Suprapubic skin (tissue), 4 donors: ENCODE results near the gene TMEM259. TPM values are rescaled to one million over a fixed set of nuclear protein-coding genes. Genes with fewer than 3 reads are reported as not detected.

Source experiments
- DNase-seq, 2 donors: peaks; one replicate each; pipeline ENCODE4 v3.0.0-alpha.2; 2019; ENCODE audit warnings: low spot score in 2 of 2
- H3K27ac ChIP-seq: fragments of 200-600 bp; sonication (generic); one replicate; pipeline ENCODE4 v1.5.1; 2019
- H3K27me3 ChIP-seq: fragments of 200-600 bp; sonication (generic); one replicate; pipeline ENCODE4 v1.5.1; 2019
- H3K36me3 ChIP-seq: fragments of 200-600 bp; sonication (generic); one replicate; pipeline ENCODE4 v1.5.1; 2019
- H3K4me1 ChIP-seq: fragments of 200-600 bp; sonication (generic); one replicate; pipeline ENCODE4 v1.5.1; 2019
- H3K4me3 ChIP-seq: fragments of 200-600 bp; sonication (generic); one replicate; pipeline ENCODE4 v1.5.1; 2019; ENCODE audit warnings: mild to moderate bottlenecking
- H3K9me3 ChIP-seq: fragments of 200-600 bp; sonication (generic); one replicate; pipeline ENCODE4 v1.5.1; 2019
- EP300 ChIP-seq: sonication (generic); formaldehyde crosslinking; IDR thresholded peaks from one replicate; pipeline ENCODE4 v1.6.1; 2017; ENCODE audit warnings: antibody characterized with exemption
- POLR2A ChIP-seq, 2 donors: fragments of 450-650 bp; IDR thresholded peaks; one replicate each; pipeline ENCODE4 v1.6.1; 2017; ENCODE audit warnings: antibody characterized with exemption in 2 of 2, mild to moderate bottlenecking in 2 of 2, moderate library complexity in 2 of 2
- POLR2AphosphoS5 ChIP-seq, 3 donors: sonication (generic); formaldehyde crosslinking; IDR thresholded peaks; one replicate each; pipeline ENCODE4 v1.6.1; 2017; ENCODE audit warnings: antibody characterized with exemption in 3 of 3
- WGBS: methylation state at CpG from one replicate; pipeline ENCODE4 v1.1.5; 2018; 5-methylcytosine and 5-hydroxymethylcytosine counted together
- total RNA-seq, 4 donors: library from RNA; depleted of rRNA; stranded (reverse); fragments of >200 nt; gene quantifications; one replicate each; pipeline ENCODE4 v1.1.0, GENCODE V29; 2016
- TF ChIP-seq, protein P1 (sequence below), 2 donors: fragments of 200-600 bp in 1 of 2; fragments of 450-650 bp in 1 of 2; sonication (generic) in 1 of 2; IDR thresholded peaks; one replicate each; pipeline ENCODE4 v1.5.1; 2016 to 2019; ENCODE audit warnings: antibody characterized with exemption in 2 of 2, mild to moderate bottlenecking in 1 of 2, moderate library complexity in 1 of 2

TMEM259 gene
- total RNA-seq, 4 donors from 2014 or later, result 165 to 349 (median 243) TPM

DNA sequence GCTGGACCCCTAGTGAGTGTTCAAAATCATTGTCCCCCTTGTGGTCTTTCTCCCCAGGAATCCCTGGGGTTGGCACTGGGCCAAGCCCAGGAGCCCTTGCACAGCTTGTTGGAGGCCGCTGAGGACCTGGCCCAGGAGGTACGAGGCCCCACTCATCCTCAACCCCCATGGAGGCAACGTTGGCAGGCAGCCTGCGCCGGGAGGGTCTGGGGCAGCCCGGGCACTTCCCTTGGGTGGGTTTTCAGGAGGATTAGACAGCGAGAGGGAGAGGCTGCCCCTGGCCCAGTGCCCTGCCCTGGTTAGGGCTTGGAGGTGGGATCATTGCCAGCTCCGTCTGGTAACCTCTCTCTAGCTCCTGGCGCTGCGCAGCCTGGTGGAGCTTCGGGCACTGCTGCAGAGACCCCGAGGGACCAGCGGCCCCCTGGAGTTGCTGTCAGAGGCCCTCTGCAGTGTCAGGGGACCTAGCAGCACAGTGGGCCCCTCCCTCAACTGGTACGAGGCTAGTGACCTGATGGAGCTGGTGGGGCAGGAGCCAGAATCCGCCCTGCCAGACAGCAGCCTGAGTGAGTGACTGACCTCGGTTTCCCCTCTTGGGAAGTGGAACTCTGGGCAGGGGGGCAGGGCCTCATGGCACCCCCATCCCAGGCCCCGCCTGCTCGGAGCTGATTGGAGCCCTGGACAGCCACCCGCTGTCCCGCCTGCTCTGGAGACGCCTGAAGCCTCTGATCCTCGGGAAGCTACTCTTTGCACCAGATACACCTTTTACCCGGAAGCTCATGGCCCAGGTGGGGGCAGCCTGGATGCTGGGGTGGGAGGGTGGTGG, 22.0 kb upstream of the TMEM259 start:
- Histone ChIP-seq H3K36me3 (peaks cover 10% of the 10 kb centered on the region), H3K9me3 (no peaks in the 10 kb centered on the region), H3K4me1 (peaks cover 53% of the 10 kb centered on the region), H3K27me3 (no peaks in the 10 kb centered on the region), H3K4me3 (peak overlapping the region; percentile 54), H3K27ac (peak overlapping the region; percentile 69)
- DNase-seq, result peak in 1 of 2 donors; percentile 81
- TF ChIP-seq POLR2AphosphoS5 (IDR thresholded peaks at IDR 0.05) (no peak), EP300 (no peak), POLR2A (IDR thresholded peaks at IDR 0.05) (no peak)
- TF ChIP-seq, protein P1, sequence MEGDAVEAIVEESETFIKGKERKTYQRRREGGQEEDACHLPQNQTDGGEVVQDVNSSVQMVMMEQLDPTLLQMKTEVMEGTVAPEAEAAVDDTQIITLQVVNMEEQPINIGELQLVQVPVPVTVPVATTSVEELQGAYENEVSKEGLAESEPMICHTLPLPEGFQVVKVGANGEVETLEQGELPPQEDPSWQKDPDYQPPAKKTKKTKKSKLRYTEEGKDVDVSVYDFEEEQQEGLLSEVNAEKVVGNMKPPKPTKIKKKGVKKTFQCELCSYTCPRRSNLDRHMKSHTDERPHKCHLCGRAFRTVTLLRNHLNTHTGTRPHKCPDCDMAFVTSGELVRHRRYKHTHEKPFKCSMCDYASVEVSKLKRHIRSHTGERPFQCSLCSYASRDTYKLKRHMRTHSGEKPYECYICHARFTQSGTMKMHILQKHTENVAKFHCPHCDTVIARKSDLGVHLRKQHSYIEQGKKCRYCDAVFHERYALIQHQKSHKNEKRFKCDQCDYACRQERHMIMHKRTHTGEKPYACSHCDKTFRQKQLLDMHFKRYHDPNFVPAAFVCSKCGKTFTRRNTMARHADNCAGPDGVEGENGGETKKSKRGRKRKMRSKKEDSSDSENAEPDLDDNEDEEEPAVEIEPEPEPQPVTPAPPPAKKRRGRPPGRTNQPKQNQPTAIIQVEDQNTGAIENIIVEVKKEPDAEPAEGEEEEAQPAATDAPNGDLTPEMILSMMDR (IDR thresholded peaks at IDR 0.05), result no peak
- 60% methylated on average over 4 of the region's 23 CpGs for WGBS

DNA sequence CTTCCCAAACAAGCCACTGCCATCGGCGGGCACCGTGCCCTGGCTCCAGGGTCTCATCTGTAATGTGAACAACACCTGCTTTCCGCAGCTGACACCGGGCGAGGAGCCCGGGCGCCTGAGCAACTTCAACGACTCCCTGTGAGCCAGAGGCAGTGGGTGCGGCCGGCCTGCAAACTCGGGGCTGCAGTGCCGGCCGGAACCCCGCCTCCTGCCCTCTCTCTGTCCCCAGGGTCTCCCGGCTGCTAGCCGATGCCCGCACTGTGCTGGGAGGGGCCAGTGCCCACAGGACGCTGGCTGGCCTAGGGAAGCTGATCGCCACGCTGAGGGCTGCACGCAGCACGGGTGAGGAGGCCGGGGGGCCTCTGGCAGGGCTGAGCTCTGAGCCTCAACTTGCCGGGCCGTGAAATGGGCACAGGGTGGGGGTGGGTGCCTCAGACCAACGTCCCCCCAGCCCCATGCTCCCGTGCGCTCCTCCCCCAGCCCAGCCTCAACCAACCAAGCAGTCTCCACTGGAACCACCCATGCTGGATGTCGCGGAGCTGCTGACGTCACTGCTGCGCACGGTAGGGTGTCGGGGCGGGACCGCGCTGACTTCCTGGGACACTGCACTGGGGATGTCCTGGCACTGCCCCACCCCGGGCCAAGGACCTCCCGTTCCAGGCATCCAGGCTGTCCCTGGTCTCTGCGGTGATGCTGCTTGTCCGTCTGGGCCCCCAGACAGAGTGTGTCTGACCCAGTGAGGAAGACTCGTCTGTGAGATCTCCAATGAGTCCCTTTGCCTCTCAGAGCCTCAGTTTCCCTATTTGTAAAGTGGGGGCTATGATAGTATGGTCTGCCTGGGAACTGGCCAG, 21.1 kb upstream of the TMEM259 start:
- Histone ChIP-seq H3K27me3 (no peaks in the 10 kb centered on the region), H3K27ac (peak overlapping the region; percentile 69), H3K4me3 (peak overlapping the region; percentile 54), H3K9me3 (no peaks in the 10 kb centered on the region), H3K36me3 (peaks cover 14% of the 10 kb centered on the region), H3K4me1 (peaks cover 60% of the 10 kb centered on the region)
- no peak for TF ChIP-seq EP300
- TF ChIP-seq POLR2A (IDR thresholded peaks at IDR 0.05), result no peak
- TF ChIP-seq, protein P1 (IDR thresholded peaks at IDR 0.05), result no peak
- no peak for TF ChIP-seq POLR2AphosphoS5 (IDR thresholded peaks at IDR 0.05)
- no CpG with 5 or more reads among the region's 43 CpGs for WGBS
- DNase-seq, result peak in 1 of 2 donors; percentile 87

DNA sequence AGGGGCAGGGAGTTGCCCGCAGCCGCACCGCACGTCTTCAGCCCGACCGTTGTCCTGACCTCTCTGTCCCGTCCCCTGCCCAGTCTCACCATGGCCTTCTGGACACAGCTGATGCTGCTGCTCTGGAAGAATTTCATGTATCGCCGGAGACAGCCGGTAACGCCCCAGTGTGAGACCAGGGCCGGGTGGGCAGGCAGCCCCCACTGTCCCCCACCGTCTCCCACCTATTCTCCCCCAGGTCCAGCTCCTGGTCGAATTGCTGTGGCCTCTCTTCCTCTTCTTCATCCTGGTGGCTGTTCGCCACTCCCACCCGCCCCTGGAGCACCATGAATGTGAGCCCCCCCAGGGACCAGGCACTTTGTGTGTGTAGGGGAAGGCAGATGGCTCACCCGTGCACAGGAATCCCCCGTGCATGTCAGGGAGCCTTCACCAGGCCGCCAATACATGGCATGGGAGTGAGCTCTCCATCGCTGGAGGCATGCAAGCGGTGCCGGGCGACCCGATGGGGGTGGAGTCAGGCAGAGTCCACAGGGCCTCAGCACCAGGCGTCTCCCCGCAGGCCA, 20.4 kb upstream of the TMEM259 start:
- no peaks in the 10 kb centered on the region for H3K9me3 ChIP-seq
- H3K27me3 ChIP-seq, result no peaks in the 10 kb centered on the region
- peaks cover 60% of the 10 kb centered on the region for H3K4me1 ChIP-seq
- WGBS, result 8% methylated on average over 11 of the region's 26 CpGs
- H3K36me3 ChIP-seq, result peaks cover 13% of the 10 kb centered on the region
- no peak for DNase-seq
- TF ChIP-seq POLR2AphosphoS5 (IDR thresholded peaks at IDR 0.05), result no peak
- TF ChIP-seq POLR2A (IDR thresholded peaks at IDR 0.05), result no peak
- TF ChIP-seq, protein P1 (IDR thresholded peaks at IDR 0.05), result no peak
- no peak for TF ChIP-seq EP300
- peak overlapping the region; percentile 69 for H3K27ac ChIP-seq
- peak overlapping the region; percentile 54 for H3K4me3 ChIP-seq

DNA sequence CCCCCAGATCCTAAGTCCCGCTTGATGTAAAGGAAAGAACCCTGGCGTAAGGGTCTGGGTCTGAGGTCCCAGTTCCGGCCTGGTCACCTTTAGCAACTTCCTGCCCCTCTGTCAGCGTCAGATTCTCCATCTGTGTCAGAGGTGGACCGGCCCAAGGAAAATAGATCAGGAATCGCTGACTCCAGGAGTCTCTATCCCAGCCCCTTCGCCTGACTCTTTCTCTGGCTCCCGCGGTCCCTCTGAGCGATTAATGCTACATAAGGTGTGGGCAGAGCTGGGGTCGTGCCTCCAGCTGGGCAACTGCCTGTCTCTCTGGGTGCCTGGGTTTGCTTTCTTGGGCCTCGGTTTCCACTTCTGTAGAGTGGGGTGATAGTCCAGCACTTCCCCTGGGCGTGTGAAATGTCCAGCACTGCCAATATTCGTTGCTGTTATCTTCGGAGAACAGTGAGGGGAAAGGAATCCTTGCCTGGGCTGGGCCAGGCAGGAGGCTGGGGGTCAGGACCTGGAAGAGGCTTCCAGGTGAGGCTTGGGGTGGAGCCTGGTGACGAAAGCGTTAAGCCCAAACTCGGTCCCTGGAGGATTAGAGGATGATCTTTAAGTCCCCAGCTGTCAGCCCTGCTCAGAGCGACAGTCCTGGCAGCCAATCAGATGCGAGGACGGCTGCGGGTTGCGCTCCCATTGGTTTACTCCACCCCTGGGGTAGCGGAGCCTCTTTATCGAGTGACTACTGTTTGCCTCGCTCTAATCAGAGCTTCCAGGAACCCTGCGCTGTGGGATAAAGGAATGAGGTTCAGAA, 19.8 kb upstream of the TMEM259 start:
- TF ChIP-seq EP300 (no peak), POLR2A (IDR thresholded peaks at IDR 0.05) (no peak), POLR2AphosphoS5 (IDR thresholded peaks at IDR 0.05) (peak in 1 of 3 donors; percentile 37)
- TF ChIP-seq, protein P1 (IDR thresholded peaks at IDR 0.05), result no peak
- Histone ChIP-seq H3K9me3 (no peaks in the 10 kb centered on the region), H3K4me3 (peak overlapping the region; percentile 54), H3K27me3 (no peaks in the 10 kb centered on the region), H3K27ac (peak overlapping the region; percentile 69), H3K36me3 (peaks cover 19% of the 10 kb centered on the region), H3K4me1 (peaks cover 60% of the 10 kb centered on the region)
- WGBS, result 2% methylated on average over 22 of the region's 27 CpGs
- peak; percentile 91 to 95 for DNase-seq
